ENCODE data around the gene MACROD2. TPM values are rescaled to one million over a fixed set of nuclear protein-coding genes. Genes with fewer than 3 reads are reported as not detected.

Gene MACROD2
- polyA plus RNA-seq, 1 donor (not counting 4 experiments of a cell fraction or from before 2014, with no cell fraction given) = 0.71 TPM

- H3K9me1 ChIP-seq (ENCODE audit: control insufficient read depth, extremely low read depth, insufficient read depth, low read length) = no peaks in the 10 kb centered on the region
- H3K79me2 ChIP-seq (ENCODE audit: control insufficient read depth, insufficient read depth, low read length) = no peaks in the 10 kb centered on the region
- H3K4me1 ChIP-seq (ENCODE audit: control insufficient read depth, extremely low read depth, insufficient read depth, low read length) = no peaks in the 10 kb centered on the region
- H3K4me2 ChIP-seq (ENCODE audit: control insufficient read depth, extremely low read depth, insufficient read depth, low read depth, low read length) = no peak overlapping the region
- H3K9me3 ChIP-seq (ENCODE audit: control insufficient read depth, low read depth, low read length) = no peaks in the 10 kb centered on the region
- dilution Hi-C loops (cut with MboI; ENCODE audit: extremely low pct_ligation_motif_present, low sequenced_read_pairs) = no loop called here
- no peak overlapping the region for H2AFZ ChIP-seq (ENCODE audit: control insufficient read depth, low read length)
- no peak overlapping the region for H3K27ac ChIP-seq (ENCODE audit: control insufficient read depth, insufficient read depth, low read length)
- no peaks in the 10 kb centered on the region for H3K36me3 ChIP-seq (ENCODE audit: control insufficient read depth in 2 of 2, extremely low read depth in 1 of 2, insufficient read depth in 2 of 2, low read length in 2 of 2)
- no peak overlapping the region for H3K9ac ChIP-seq (ENCODE audit: control insufficient read depth, extremely low read depth, insufficient read depth, low read length)
- no peak for FAIRE-seq
- H3K27me3 ChIP-seq (ENCODE audit: control insufficient read depth, extremely low read depth, insufficient read depth, low read length) = no peaks in the 10 kb centered on the region
- H3K4me3 ChIP-seq (ENCODE audit: control insufficient read depth in 2 of 3, extremely low read depth in 1 of 3, insufficient read depth in 2 of 3, low read depth in 1 of 3, low read length in 3 of 3) = no peak overlapping the region
- no peak for TF ChIP-seq EZH2 (IDR thresholded peaks at IDR 0.05; ENCODE audit: low read length)
- no peak for TF ChIP-seq CTCF (optimal IDR thresholded peaks at IDR 0.05 in 1 of 3, IDR thresholded peaks at IDR 0.05 in 1 of 3, conservative IDR thresholded peaks at IDR 0.05 in 1 of 3; ENCODE audit: extremely low read depth in 1 of 3, insufficient read depth in 2 of 3, low read length in 3 of 3)
- H4K20me1 ChIP-seq (ENCODE audit: control insufficient read depth, extremely low read depth, insufficient read depth, low read length) = no peaks in the 10 kb centered on the region
- DNase-seq (ENCODE audit: low read depth, low spot score) = no peak
Measured at GRCh38 chr20:15921930-15922329, 1926.6 kb downstream of the MACROD2 start.

- H3K36me3 ChIP-seq (ENCODE audit: control insufficient read depth in 2 of 2, extremely low read depth in 1 of 2, insufficient read depth in 2 of 2, low read length in 2 of 2) = no peaks in the 10 kb centered on the region
- H4K20me1 ChIP-seq (ENCODE audit: control insufficient read depth, extremely low read depth, insufficient read depth, low read length) = no peaks in the 10 kb centered on the region
- no peaks in the 10 kb centered on the region for H3K9me1 ChIP-seq (ENCODE audit: control insufficient read depth, extremely low read depth, insufficient read depth, low read length)
- DNase-seq (ENCODE audit: low read depth, low spot score) (no peak), FAIRE-seq (no peak)
- H3K4me3 ChIP-seq (ENCODE audit: control insufficient read depth in 2 of 3, extremely low read depth in 1 of 3, insufficient read depth in 2 of 3, low read depth in 1 of 3, low read length in 3 of 3) = no peak overlapping the region
- TF ChIP-seq EZH2 (IDR thresholded peaks at IDR 0.05; ENCODE audit: low read length) (no peak), CTCF (optimal IDR thresholded peaks at IDR 0.05 in 1 of 3, IDR thresholded peaks at IDR 0.05 in 1 of 3, conservative IDR thresholded peaks at IDR 0.05 in 1 of 3; ENCODE audit: extremely low read depth in 1 of 3, insufficient read depth in 2 of 3, low read length in 3 of 3) (no peak)
- no peaks in the 10 kb centered on the region for H3K79me2 ChIP-seq (ENCODE audit: control insufficient read depth, insufficient read depth, low read length)
- H3K27ac ChIP-seq (ENCODE audit: control insufficient read depth, insufficient read depth, low read length) = no peak overlapping the region
- H3K27me3 ChIP-seq (ENCODE audit: control insufficient read depth, extremely low read depth, insufficient read depth, low read length) = no peaks in the 10 kb centered on the region
- no peaks in the 10 kb centered on the region for H3K9me3 ChIP-seq (ENCODE audit: control insufficient read depth, low read depth, low read length)
- dilution Hi-C loops (cut with MboI; ENCODE audit: extremely low pct_ligation_motif_present, low sequenced_read_pairs) = no loop called here
- no peak overlapping the region for H3K9ac ChIP-seq (ENCODE audit: control insufficient read depth, extremely low read depth, insufficient read depth, low read length)
- no peaks in the 10 kb centered on the region for H3K4me1 ChIP-seq (ENCODE audit: control insufficient read depth, extremely low read depth, insufficient read depth, low read length)
- no peak overlapping the region for H2AFZ ChIP-seq (ENCODE audit: control insufficient read depth, low read length)
- H3K4me2 ChIP-seq (ENCODE audit: control insufficient read depth, extremely low read depth, insufficient read depth, low read depth, low read length) = no peak overlapping the region
Measured at GRCh38 chr20:15922556-15922955, 1927.2 kb downstream of the MACROD2 start.
